HEK293 (cell line): ENCODE measurements around the gene IFNE.

Experiments used
- MYNN ChIP-seq: fragments of 450-650 bp; formaldehyde crosslinking; IDR thresholded peaks from 2 replicates; pipeline ENCODE4 v1.5.1; 2016; ENCODE audit warnings: missing biosample characterization, missing genetic modification characterization, borderline replicate concordance
- MZF1 ChIP-seq: fragments of 450-650 bp; formaldehyde crosslinking; IDR thresholded peaks from 2 replicates; pipeline ENCODE4 v1.5.1; 2017; ENCODE audit warnings: missing biosample characterization, missing genetic modification characterization, borderline replicate concordance
- RBAK ChIP-seq: fragments of 450-650 bp; formaldehyde crosslinking; IDR thresholded peaks from 2 replicates; pipeline ENCODE4 v1.5.1; 2016; ENCODE audit warnings: missing biosample characterization, missing genetic modification characterization
- SETDB1 ChIP-seq: IDR thresholded peaks from one replicate; pipeline ENCODE4 v1.6.1; 2017; ENCODE audit warnings: mild to moderate bottlenecking, low read length, moderate library complexity, mixed read lengths; ENCODE audit not compliant: insufficient read length
- ZNF138 ChIP-seq: fragments of 450-650 bp; formaldehyde crosslinking; IDR thresholded peaks from 2 replicates; pipeline ENCODE4 v1.5.1; 2016; ENCODE audit warnings: missing biosample characterization, missing genetic modification characterization, borderline replicate concordance
- ZNF24 ChIP-seq: fragments of 450-650 bp; formaldehyde crosslinking; IDR thresholded peaks from 2 replicates; pipeline ENCODE4 v1.5.1; 2016; ENCODE audit warnings: missing biosample characterization, missing genetic modification characterization
- ZNF274 ChIP-seq, 2 experiments: fragments of 200-500 bp in 1 of 2; fragments of 450-650 bp in 1 of 2; sonication (Bioruptor generic) in 1 of 2; formaldehyde crosslinking in 1 of 2; IDR thresholded peaks; 2 replicates each; pipeline versions ENCODE4 v1.5.1 to v1.6.1; 2014 to 2016; ENCODE audit warnings: borderline replicate concordance in 1 of 2, inconsistent platforms in 1 of 2, low read length in 1 of 2, missing biosample characterization in 1 of 2, missing genetic modification characterization in 1 of 2
- ZNF311 ChIP-seq: fragments of 450-650 bp; formaldehyde crosslinking; IDR thresholded peaks from 2 replicates; pipeline ENCODE4 v1.5.1; 2017; ENCODE audit warnings: missing biosample characterization, missing genetic modification characterization, borderline replicate concordance
- ZNF670 ChIP-seq: fragments of 450-650 bp; formaldehyde crosslinking; IDR thresholded peaks from 2 replicates; pipeline ENCODE4 v1.5.1; 2016; ENCODE audit warnings: missing biosample characterization, missing genetic modification characterization, low read depth
- ZNF777 ChIP-seq: fragments of 450-650 bp; formaldehyde crosslinking; IDR thresholded peaks from 2 replicates; pipeline ENCODE4 v1.5.1; 2017; ENCODE audit warnings: missing biosample characterization, missing genetic modification characterization, borderline replicate concordance
- ZNF843 ChIP-seq: fragments of 450-650 bp; formaldehyde crosslinking; IDR thresholded peaks from 2 replicates; pipeline ENCODE4 v1.5.1; 2016; ENCODE audit warnings: missing biosample characterization, missing genetic modification characterization
- TF ChIP-seq, protein P1 (sequence below): fragments of 450-650 bp; formaldehyde crosslinking; IDR thresholded peaks from 2 replicates; pipeline ENCODE4 v1.5.1; 2016; ENCODE audit warnings: missing biosample characterization, missing genetic modification characterization
- TF ChIP-seq, protein P2 (sequence below): fragments of 450-650 bp; formaldehyde crosslinking; IDR thresholded peaks from 2 replicates; pipeline ENCODE4 v1.5.1; 2016; ENCODE audit warnings: missing biosample characterization, missing genetic modification characterization
- TF ChIP-seq, protein P3 (sequence below): IDR thresholded peaks from 2 replicates; pipeline ENCODE4 v1.6.1; 2011; ENCODE audit warnings: mild to moderate bottlenecking, low read depth, low read length, borderline replicate concordance

DNA sequence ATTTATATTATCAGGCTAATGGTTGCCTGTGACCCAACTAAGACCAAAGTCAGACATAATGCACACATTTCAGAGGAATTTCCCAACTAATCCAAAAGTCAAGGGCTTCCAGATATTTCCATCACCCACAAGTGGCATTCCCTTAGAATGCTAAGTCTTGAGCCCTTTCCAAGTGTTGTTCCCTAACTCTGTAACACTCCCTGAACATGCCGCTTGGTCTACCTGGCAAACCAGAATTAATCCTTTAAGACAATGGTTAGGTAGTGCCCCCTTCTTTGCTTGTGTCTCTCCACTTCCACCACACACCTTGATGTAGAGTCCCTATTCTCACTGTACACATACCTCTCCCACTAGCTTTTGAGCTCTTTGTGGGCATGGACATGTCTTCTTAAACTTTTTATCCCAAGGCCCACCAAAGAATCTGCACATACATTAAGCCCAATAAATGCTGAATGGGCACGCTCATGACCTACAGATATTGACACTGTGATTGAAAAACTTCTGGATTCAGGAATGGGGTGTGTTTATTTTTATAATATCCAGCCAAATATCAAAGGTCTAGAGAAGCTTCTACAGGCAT is 37.8 kb upstream of the IFNE start:
- TF ChIP-seq, protein P1, sequence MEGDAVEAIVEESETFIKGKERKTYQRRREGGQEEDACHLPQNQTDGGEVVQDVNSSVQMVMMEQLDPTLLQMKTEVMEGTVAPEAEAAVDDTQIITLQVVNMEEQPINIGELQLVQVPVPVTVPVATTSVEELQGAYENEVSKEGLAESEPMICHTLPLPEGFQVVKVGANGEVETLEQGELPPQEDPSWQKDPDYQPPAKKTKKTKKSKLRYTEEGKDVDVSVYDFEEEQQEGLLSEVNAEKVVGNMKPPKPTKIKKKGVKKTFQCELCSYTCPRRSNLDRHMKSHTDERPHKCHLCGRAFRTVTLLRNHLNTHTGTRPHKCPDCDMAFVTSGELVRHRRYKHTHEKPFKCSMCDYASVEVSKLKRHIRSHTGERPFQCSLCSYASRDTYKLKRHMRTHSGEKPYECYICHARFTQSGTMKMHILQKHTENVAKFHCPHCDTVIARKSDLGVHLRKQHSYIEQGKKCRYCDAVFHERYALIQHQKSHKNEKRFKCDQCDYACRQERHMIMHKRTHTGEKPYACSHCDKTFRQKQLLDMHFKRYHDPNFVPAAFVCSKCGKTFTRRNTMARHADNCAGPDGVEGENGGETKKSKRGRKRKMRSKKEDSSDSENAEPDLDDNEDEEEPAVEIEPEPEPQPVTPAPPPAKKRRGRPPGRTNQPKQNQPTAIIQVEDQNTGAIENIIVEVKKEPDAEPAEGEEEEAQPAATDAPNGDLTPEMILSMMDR (tag by site-specific recombination) = no peak
- no peak for TF ChIP-seq ZNF843 (tag by site-specific recombination)
- TF ChIP-seq, protein P2, sequence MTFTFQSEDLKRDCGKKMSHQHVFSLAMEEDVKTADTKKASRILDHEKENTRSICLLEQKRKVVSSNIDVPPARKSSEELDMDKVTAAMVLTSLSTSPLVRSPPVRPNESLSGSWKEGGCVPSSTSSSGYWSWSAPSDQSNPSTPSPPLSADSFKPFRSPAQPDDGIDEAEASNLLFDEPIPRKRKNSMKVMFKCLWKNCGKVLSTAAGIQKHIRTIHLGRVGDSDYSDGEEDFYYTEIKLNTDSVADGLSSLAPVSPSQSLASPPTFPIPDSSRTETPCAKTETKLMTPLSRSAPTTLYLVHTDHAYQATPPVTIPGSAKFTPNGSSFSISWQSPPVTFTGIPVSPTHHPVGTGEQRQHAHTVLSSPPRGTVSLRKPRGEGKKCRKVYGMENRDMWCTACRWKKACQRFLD (tag by site-specific recombination) = no peak
- TF ChIP-seq ZNF311 (tag by site-specific recombination) = no peak
- no peak for TF ChIP-seq MYNN (tag by site-specific recombination)
- TF ChIP-seq RBAK = no peak
- TF ChIP-seq ZNF274 (IDR thresholded peaks at IDR 0.05; ENCODE audit: low read length) = no peak
- no peak for TF ChIP-seq ZNF274 (tag by site-specific recombination; IDR thresholded peaks at IDR 0.05; ENCODE audit: borderline replicate concordance)
- no peak for TF ChIP-seq ZNF777 (tag by site-specific recombination)
- TF ChIP-seq SETDB1 = no peak
- TF ChIP-seq ZNF24 (tag by site-specific recombination) = no peak
- TF ChIP-seq ZNF138 = no peak
- TF ChIP-seq MZF1 (tag by site-specific recombination) = no peak
- no peak for TF ChIP-seq ZNF670
- TF ChIP-seq, protein P3, sequence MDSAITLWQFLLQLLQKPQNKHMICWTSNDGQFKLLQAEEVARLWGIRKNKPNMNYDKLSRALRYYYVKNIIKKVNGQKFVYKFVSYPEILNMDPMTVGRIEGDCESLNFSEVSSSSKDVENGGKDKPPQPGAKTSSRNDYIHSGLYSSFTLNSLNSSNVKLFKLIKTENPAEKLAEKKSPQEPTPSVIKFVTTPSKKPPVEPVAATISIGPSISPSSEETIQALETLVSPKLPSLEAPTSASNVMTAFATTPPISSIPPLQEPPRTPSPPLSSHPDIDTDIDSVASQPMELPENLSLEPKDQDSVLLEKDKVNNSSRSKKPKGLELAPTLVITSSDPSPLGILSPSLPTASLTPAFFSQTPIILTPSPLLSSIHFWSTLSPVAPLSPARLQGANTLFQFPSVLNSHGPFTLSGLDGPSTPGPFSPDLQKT = no peak
